WTC11 (cell line): ENCODE data around the gene SMARCB1. TPM values are rescaled to one million over a fixed set of nuclear protein-coding genes. Genes with fewer than 3 reads are reported as not detected.
A peak's percentile ranks its signal among the peaks of the same experiment; 100 is the strongest.

Source experiments
- ATAC-seq: fragments of 200-7000 bp; cut with Tn5 transposase; 2 replicates; pipeline ENCODE4 v1.10.0; 2021; ENCODE audit warnings: mild to moderate bottlenecking, moderate library complexity
- CTCF ChIA-PET: fragments of 300-600 bp; sonication (Branson Sonifier 250); formaldehyde crosslinking; loops from one replicate; lab custom pipeline; 2021; ENCODE audit warnings: antibody characterized with exemption; lab: Charles Lee
- POLR2A ChIA-PET: fragments of 350-600 bp; sonication (Branson Sonifier 250); formaldehyde crosslinking; loops from one replicate; lab custom pipeline; 2021; ENCODE audit warnings: antibody characterized with exemption; lab: Charles Lee
- DNase-seq: peaks from one replicate; pipeline ENCODE4 v3.0.0; 2021; ENCODE audit warnings: low spot score
- H3K27ac Mint-ChIP-seq: 2 replicates; pipeline ENCODE4 v1.8.0; 2021; ENCODE audit warnings: mixed read lengths
- H3K27me3 Mint-ChIP-seq: 2 replicates; pipeline ENCODE4 v1.8.0; 2021; ENCODE audit warnings: low read depth, mild to moderate bottlenecking, moderate library complexity, mixed read lengths
- H3K36me3 Mint-ChIP-seq: 2 replicates; pipeline ENCODE4 v1.8.0; 2021; ENCODE audit warnings: mixed read lengths
- H3K4me1 Mint-ChIP-seq: 2 replicates; pipeline ENCODE4 v1.8.0; 2022; ENCODE audit warnings: mixed read lengths
- H3K4me3 Mint-ChIP-seq: 2 replicates; pipeline ENCODE4 v1.8.0; 2021; ENCODE audit warnings: mild to moderate bottlenecking, moderate library complexity, mixed read lengths
- H3K9me3 Mint-ChIP-seq: 2 replicates; pipeline ENCODE4 v1.8.0; 2021; ENCODE audit warnings: mixed read lengths
- ATF2 ChIP-seq: sonication (generic); formaldehyde crosslinking; IDR thresholded peaks from 2 replicates; pipeline ENCODE4 v1.8.1; 2022; ENCODE audit warnings: low read depth, missing genetic modification reagents, borderline replicate concordance
- CBFB ChIP-seq: sonication (generic); formaldehyde crosslinking; IDR thresholded peaks from 2 replicates; pipeline ENCODE4 v1.8.1; 2022; ENCODE audit warnings: mild to moderate bottlenecking, low read depth, missing genetic modification reagents
- CTCF ChIP-seq: fragments of 200-600 bp; IDR thresholded peaks from 2 replicates; pipeline ENCODE4 v1.8.0; 2022; ENCODE audit warnings: antibody characterized with exemption
- FOXP4 ChIP-seq: sonication (generic); formaldehyde crosslinking; IDR thresholded peaks from 2 replicates; pipeline ENCODE4 v1.8.0; 2022; ENCODE audit warnings: mild to moderate bottlenecking, missing genetic modification reagents
- GABPB1 ChIP-seq: sonication (generic); formaldehyde crosslinking; IDR thresholded peaks from 2 replicates; pipeline ENCODE4 v1.8.1; 2023; ENCODE audit warnings: mild to moderate bottlenecking, missing genetic modification reagents
- OVOL2 ChIP-seq: fragments of 250-450 bp; sonication (Bioruptor Pico); IDR thresholded peaks from 2 replicates; pipeline ENCODE4 v1.9.0; 2021; ENCODE audit warnings: mild to moderate bottlenecking, borderline replicate concordance
- RORB ChIP-seq: fragments of 250-450 bp; sonication (Bioruptor Pico); IDR thresholded peaks from 2 replicates; pipeline ENCODE4 v1.9.0; 2021; ENCODE audit warnings: mild to moderate bottlenecking
- SMAD4 ChIP-seq: sonication (generic); formaldehyde crosslinking; IDR thresholded peaks from 2 replicates; pipeline ENCODE4 v1.8.0; 2022; ENCODE audit warnings: mild to moderate bottlenecking, missing genetic modification reagents
- ZNF512 ChIP-seq: sonication (generic); formaldehyde crosslinking; IDR thresholded peaks from 2 replicates; pipeline ENCODE4 v1.8.1; 2022; ENCODE audit warnings: missing genetic modification reagents, borderline replicate concordance
- total RNA-seq: library from RNA; stranded (reverse); gene quantifications from 3 replicates; pipeline ENCODE4 v1.2.3, GENCODE V29; 2021
- TF ChIP-seq, protein P1 (sequence below): sonication (generic); formaldehyde crosslinking; IDR thresholded peaks from 2 replicates; pipeline ENCODE4 v1.8.0; 2022; ENCODE audit warnings: mild to moderate bottlenecking, missing genetic modification reagents

Gene SMARCB1
- total RNA-seq, 1 experiment from 2014 or later: 135 TPM

DNA sequence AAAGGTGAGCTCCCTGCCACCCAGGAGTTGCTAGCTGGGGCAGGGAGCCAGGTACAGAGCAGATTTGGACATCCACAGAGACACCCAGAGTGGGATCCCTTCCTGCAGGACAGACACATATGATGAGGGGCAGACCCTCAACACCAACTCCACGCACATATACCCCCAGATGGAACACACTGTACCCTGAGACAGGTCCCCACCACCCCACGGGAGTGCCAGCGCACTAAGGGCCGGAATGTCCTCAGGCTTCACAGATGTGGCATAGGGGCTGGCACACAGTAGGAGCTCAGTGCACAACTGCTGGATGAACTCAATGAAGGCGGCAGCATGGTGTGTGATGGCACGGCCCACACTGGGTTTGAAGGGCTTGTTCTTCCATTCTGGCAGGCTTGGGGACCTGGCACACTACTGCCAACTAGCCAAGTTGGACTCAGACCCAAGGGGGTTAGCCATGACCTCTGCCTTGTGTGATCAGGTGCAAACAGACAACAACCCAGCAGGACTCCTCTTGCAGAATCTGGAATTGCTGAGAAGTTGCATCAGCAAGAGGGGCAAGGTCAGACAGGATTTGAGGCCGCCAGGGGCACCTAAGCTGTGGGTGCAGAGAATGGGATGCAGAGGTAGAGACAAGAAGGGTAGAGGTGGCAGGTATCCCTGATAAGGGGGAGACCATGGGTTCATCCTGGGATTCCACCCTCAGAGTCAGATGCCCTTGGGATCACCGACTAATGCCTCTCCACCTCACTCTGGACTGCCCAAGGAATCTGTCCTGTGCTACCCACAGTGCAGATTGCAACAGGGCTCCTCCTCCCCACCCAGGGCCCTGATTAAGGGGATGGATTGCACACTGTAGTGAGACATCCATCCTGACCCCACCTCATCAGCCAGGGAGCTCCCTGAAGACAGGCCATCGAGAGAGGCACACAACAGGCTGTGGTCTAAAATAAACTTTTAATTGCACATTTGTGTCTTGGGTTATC lies 21.6 kb upstream of the SMARCB1 start:
- ATAC-seq: no peak
- no peak for TF ChIP-seq ZNF512
- peak; percentile 100 for TF ChIP-seq GABPB1
- no peak for TF ChIP-seq OVOL2 (CRISPR knock-in tag)
- TF ChIP-seq CTCF: no peak
- no peak for TF ChIP-seq ATF2 (CRISPR knock-in tag)
- TF ChIP-seq, protein P1, sequence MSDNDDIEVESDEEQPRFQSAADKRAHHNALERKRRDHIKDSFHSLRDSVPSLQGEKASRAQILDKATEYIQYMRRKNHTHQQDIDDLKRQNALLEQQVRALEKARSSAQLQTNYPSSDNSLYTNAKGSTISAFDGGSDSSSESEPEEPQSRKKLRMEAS (CRISPR knock-in tag): peak; percentile 24; the same call in 1 of the 2 replicates
- no peak for TF ChIP-seq SMAD4 (CRISPR knock-in tag)
- TF ChIP-seq FOXP4: no peak
- TF ChIP-seq, all 79 proteins: peak for 2
- ChIA-PET POLR2A (no interaction called here), CTCF (interaction anchor here (0.9 to 1.5 kb wide), 3 partner anchors 60 to 85 kb away, joined by 3 to 5 read pairs (median 4); no protein-coding TSS in a partner anchor)
- Mint-ChIP-seq H3K36me3 (peaks cover 2% of the 10 kb centered on the region), H3K9me3 (no peaks in the 10 kb centered on the region), H3K4me1 (peaks cover 32% of the 10 kb centered on the region), H3K27me3 (peaks cover 20% of the 10 kb centered on the region), H3K27ac (no peak overlapping the region), H3K4me3 (no peak overlapping the region)
- DNase-seq: no peak

DNA sequence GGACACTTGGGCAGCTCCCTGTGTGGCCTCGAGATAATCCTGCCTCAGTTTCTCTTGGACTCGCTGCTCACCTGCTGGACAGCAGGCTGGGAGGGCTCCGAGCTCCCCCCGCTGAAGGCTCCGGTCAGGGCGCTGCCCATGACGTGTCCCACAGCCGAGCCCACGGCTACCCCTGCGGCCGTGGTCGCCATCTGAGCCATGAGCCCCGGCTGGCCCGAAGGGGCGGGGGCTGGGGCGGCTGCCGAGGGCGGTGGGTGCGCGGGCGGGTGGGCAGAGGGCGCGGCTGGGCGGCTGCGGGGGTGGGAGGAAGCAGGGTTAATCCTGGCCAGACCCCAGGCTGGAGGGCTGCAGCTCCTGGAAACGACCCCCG lies 19.5 kb upstream of the SMARCB1 start:
- ChIA-PET POLR2A (interaction anchor here (0.8 to 1.6 kb wide), 2 partner anchors 83 to 90 kb away, joined by 3 to 4 read pairs; no protein-coding TSS in a partner anchor), CTCF (interaction anchor here (0.6 to 4.0 kb wide), 16 partner anchors 9 to 301 kb away, joined by 3 to 77 read pairs (median 5); partner anchors contain the start of genes MIF, SLC2A11 and ZNF70)
- Mint-ChIP-seq H3K27ac (no peak overlapping the region), H3K9me3 (no peaks in the 10 kb centered on the region), H3K36me3 (peaks cover 2% of the 10 kb centered on the region), H3K27me3 (peaks cover 16% of the 10 kb centered on the region), H3K4me1 (peaks cover 41% of the 10 kb centered on the region), H3K4me3 (peak overlapping the region; percentile 89)
- TF ChIP-seq RORB (CRISPR knock-in tag) (no peak), CBFB (CRISPR knock-in tag) (peak; percentile 11; the same call in 1 of the 2 replicates)
- no peak for DNase-seq
- no peak for ATAC-seq
